ENCODE results near the gene ANO2. TPM values are rescaled to one million over a fixed set of nuclear protein-coding genes. Genes with fewer than 3 reads are reported as not detected.

The ANO2 gene
- total RNA-seq, 1 experiment from 2014 or later = 2.3 TPM

GRCh38 chr12:5969974-5970690 is 25.1 kb upstream of the ANO2 start:
- Histone ChIP-seq H3K4me1 (no peaks in the 10 kb centered on the region), H3K9me3 (replicated peaks) (no peaks in the 10 kb centered on the region), H3K27me3 (peaks cover 24% of the 10 kb centered on the region), H3K27ac (no peak overlapping the region), H3K4me3 (no peak overlapping the region), H3K36me3 (no peaks in the 10 kb centered on the region)
- DNase-seq = no peak

GRCh38 chr12:5969156-5969973 is 24.3 kb upstream of the ANO2 start:
- Histone ChIP-seq H3K4me3 (no peak overlapping the region), H3K27me3 (peaks cover 17% of the 10 kb centered on the region), H3K36me3 (no peaks in the 10 kb centered on the region), H3K4me1 (no peaks in the 10 kb centered on the region), H3K9me3 (replicated peaks) (no peaks in the 10 kb centered on the region), H3K27ac (no peak overlapping the region)
- no peak for DNase-seq

- Histone ChIP-seq H3K27ac (no peak overlapping the region), H3K4me1 (no peaks in the 10 kb centered on the region), H3K9me3 (replicated peaks) (no peaks in the 10 kb centered on the region), H3K27me3 (peaks cover 9% of the 10 kb centered on the region; the same call in 1 of the 2 replicates), H3K4me3 (no peak overlapping the region), H3K36me3 (no peaks in the 10 kb centered on the region)
- DNase-seq = no peak
Measured at GRCh38 chr12:5967645-5968415, 22.8 kb upstream of the ANO2 start.

GRCh38 chr12:5966486-5967095 is 21.5 kb upstream of the ANO2 start:
- Histone ChIP-seq H3K27ac (no peak overlapping the region), H3K36me3 (no peaks in the 10 kb centered on the region), H3K27me3 (peaks cover 9% of the 10 kb centered on the region; the same call in 1 of the 2 replicates), H3K4me3 (no peak overlapping the region), H3K9me3 (replicated peaks) (no peaks in the 10 kb centered on the region), H3K4me1 (no peaks in the 10 kb centered on the region)
- DNase-seq = no peak

- DNase-seq = peak; percentile 40 to 64
- no peaks in the 10 kb centered on the region for H3K4me1 ChIP-seq
- H3K9me3 ChIP-seq (replicated peaks) = no peaks in the 10 kb centered on the region
Measured at GRCh38 chr12:5965950-5966383, 20.9 kb upstream of the ANO2 start.

GRCh38 chr12:5964913-5965900 is 20.1 kb upstream of the ANO2 start:
- H3K9me3 ChIP-seq (replicated peaks) = no peaks in the 10 kb centered on the region
- H3K36me3 ChIP-seq = no peaks in the 10 kb centered on the region
- H3K4me1 ChIP-seq = no peaks in the 10 kb centered on the region
- no peak overlapping the region for H3K4me3 ChIP-seq
- DNase-seq = no peak
- peaks cover 9% of the 10 kb centered on the region; the same call in 1 of the 2 replicates for H3K27me3 ChIP-seq
- no peak overlapping the region for H3K27ac ChIP-seq

More at GRCh38 chr12:5965950-5966383, 20.9 kb upstream of the ANO2 start:
- Histone ChIP-seq H3K4me3 (no peak overlapping the region), H3K27me3 (peaks cover 9% of the 10 kb centered on the region; the same call in 1 of the 2 replicates), H3K27ac (no peak overlapping the region), H3K36me3 (no peaks in the 10 kb centered on the region)

- no peaks in the 10 kb centered on the region for H3K36me3 ChIP-seq
- no peak overlapping the region for H3K4me3 ChIP-seq
- H3K4me1 ChIP-seq = no peaks in the 10 kb centered on the region
- H3K27ac ChIP-seq = no peak overlapping the region
- DNase-seq = no peak
- peaks cover 6% of the 10 kb centered on the region; the same call in 1 of the 2 replicates for H3K27me3 ChIP-seq
- no peaks in the 10 kb centered on the region for H3K9me3 ChIP-seq (replicated peaks)
Measured at GRCh38 chr12:5963515-5963914, 18.5 kb upstream of the ANO2 start.

GRCh38 chr12:5960783-5961182 is 15.7 kb upstream of the ANO2 start:
- Histone ChIP-seq H3K4me1 (no peaks in the 10 kb centered on the region), H3K4me3 (no peak overlapping the region), H3K27ac (no peak overlapping the region), H3K27me3 (no peaks in the 10 kb centered on the region), H3K36me3 (no peaks in the 10 kb centered on the region), H3K9me3 (replicated peaks) (no peaks in the 10 kb centered on the region)
- no peak for DNase-seq

- DNase-seq = no peak
- H3K27me3 ChIP-seq = no peaks in the 10 kb centered on the region
- H3K9me3 ChIP-seq (replicated peaks) = no peaks in the 10 kb centered on the region
- no peaks in the 10 kb centered on the region for H3K36me3 ChIP-seq
- no peak overlapping the region for H3K4me3 ChIP-seq
- H3K4me1 ChIP-seq = no peaks in the 10 kb centered on the region
- no peak overlapping the region for H3K27ac ChIP-seq
Measured at GRCh38 chr12:5956987-5957386, 11.9 kb upstream of the ANO2 start.

- Histone ChIP-seq H3K4me3 (no peak overlapping the region), H3K9me3 (replicated peaks) (no peaks in the 10 kb centered on the region), H3K27ac (no peak overlapping the region), H3K27me3 (no peaks in the 10 kb centered on the region), H3K4me1 (no peaks in the 10 kb centered on the region), H3K36me3 (no peaks in the 10 kb centered on the region)
- no peak for DNase-seq
Measured at GRCh38 chr12:5954661-5955060, 9.6 kb upstream of the ANO2 start.

- Histone ChIP-seq H3K9me3 (replicated peaks) (no peaks in the 10 kb centered on the region), H3K27ac (no peak overlapping the region), H3K4me3 (no peak overlapping the region), H3K27me3 (no peaks in the 10 kb centered on the region), H3K4me1 (no peaks in the 10 kb centered on the region), H3K36me3 (no peaks in the 10 kb centered on the region)
- DNase-seq = no peak
Measured at GRCh38 chr12:5953835-5954586, 9.0 kb upstream of the ANO2 start.

GRCh38 chr12:5952031-5952430 is 7.0 kb upstream of the ANO2 start:
- no peaks in the 10 kb centered on the region for H3K9me3 ChIP-seq (replicated peaks)
- no peak for DNase-seq
- no peaks in the 10 kb centered on the region for H3K27me3 ChIP-seq
- no peak overlapping the region for H3K27ac ChIP-seq
- H3K4me3 ChIP-seq = no peak overlapping the region
- no peaks in the 10 kb centered on the region for H3K36me3 ChIP-seq
- no peaks in the 10 kb centered on the region for H3K4me1 ChIP-seq

- no peak overlapping the region for H3K27ac ChIP-seq
- H3K9me3 ChIP-seq (replicated peaks) = no peaks in the 10 kb centered on the region
- no peak overlapping the region for H3K4me3 ChIP-seq
- H3K4me1 ChIP-seq = no peaks in the 10 kb centered on the region
- H3K27me3 ChIP-seq = peaks cover 9% of the 10 kb centered on the region; the same call in 1 of the 2 replicates
- no peaks in the 10 kb centered on the region for H3K36me3 ChIP-seq
- DNase-seq = no peak
Measured at GRCh38 chr12:5948696-5949095, 3.6 kb upstream of the ANO2 start.

Data from SJCRH30 (cell line).